ENCODE data around the gene CATSPER3. TPM values are rescaled to one million over a fixed set of nuclear protein-coding genes. Genes with fewer than 3 reads are reported as not detected.

CATSPER3 gene
- total and polyA plus RNA-seq, 2 of the 13 experiments (the other 11 are each of a cell fraction or from before 2014, with no cell fraction given), result 0.33 to 0.37 TPM

GRCh38 chr5:135034236-135034962, 66.7 kb downstream of the CATSPER3 start (continued):
- TF ChIP-seq, protein P1, sequence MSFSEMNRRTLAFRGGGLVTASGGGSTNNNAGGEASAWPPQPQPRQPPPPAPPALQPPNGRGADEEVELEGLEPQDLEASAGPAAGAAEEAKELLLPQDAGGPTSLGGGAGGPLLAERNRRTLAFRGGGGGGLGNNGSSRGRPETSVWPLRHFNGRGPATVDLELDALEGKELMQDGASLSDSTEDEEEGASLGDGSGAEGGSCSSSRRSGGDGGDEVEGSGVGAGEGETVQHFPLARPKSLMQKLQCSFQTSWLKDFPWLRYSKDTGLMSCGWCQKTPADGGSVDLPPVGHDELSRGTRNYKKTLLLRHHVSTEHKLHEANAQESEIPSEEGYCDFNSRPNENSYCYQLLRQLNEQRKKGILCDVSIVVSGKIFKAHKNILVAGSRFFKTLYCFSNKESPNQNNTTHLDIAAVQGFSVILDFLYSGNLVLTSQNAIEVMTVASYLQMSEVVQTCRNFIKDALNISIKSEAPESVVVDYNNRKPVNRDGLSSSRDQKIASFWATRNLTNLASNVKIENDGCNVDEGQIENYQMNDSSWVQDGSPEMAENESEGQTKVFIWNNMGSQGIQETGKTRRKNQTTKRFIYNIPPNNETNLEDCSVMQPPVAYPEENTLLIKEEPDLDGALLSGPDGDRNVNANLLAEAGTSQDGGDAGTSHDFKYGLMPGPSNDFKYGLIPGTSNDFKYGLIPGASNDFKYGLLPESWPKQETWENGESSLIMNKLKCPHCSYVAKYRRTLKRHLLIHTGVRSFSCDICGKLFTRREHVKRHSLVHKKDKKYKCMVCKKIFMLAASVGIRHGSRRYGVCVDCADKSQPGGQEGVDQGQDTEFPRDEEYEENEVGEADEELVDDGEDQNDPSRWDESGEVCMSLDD (CRISPR knock-in tag; IDR thresholded peaks at IDR 0.05; ENCODE audit: borderline replicate concordance), result no peak
- TF ChIP-seq, protein P2, sequence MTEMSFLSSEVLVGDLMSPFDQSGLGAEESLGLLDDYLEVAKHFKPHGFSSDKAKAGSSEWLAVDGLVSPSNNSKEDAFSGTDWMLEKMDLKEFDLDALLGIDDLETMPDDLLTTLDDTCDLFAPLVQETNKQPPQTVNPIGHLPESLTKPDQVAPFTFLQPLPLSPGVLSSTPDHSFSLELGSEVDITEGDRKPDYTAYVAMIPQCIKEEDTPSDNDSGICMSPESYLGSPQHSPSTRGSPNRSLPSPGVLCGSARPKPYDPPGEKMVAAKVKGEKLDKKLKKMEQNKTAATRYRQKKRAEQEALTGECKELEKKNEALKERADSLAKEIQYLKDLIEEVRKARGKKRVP (CRISPR knock-in tag; IDR thresholded peaks at IDR 0.05), result 0 out of 4 replicates have a peak, but pooled peaks of 1 of the 2 experiments have one; percentile 25
- TF ChIP-seq SMAD3 (CRISPR knock-in tag; IDR thresholded peaks at IDR 0.05), result no peak; the same call in 1 of the 2 replicates
- TF ChIP-seq, protein P3, sequence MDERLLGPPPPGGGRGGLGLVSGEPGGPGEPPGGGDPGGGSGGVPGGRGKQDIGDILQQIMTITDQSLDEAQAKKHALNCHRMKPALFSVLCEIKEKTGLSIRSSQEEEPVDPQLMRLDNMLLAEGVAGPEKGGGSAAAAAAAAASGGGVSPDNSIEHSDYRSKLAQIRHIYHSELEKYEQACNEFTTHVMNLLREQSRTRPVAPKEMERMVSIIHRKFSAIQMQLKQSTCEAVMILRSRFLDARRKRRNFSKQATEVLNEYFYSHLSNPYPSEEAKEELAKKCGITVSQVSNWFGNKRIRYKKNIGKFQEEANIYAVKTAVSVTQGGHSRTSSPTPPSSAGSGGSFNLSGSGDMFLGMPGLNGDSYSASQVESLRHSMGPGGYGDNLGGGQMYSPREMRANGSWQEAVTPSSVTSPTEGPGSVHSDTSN (CRISPR knock-in tag; IDR thresholded peaks at IDR 0.05), result peak; percentile 28; the same call in 1 of the 2 replicates
- TF ChIP-seq ZNF530 (CRISPR knock-in tag; IDR thresholded peaks at IDR 0.05; ENCODE audit: low read depth), result no peak
- TF ChIP-seq YEATS2 (CRISPR knock-in tag; IDR thresholded peaks at IDR 0.05; ENCODE audit: borderline replicate concordance), result no peak
- TF ChIP-seq TGIF2 (CRISPR knock-in tag; IDR thresholded peaks at IDR 0.05), result no peak
- peak; percentile 67; the same call in 1 of the 2 replicates for TF ChIP-seq KDM2A (CRISPR knock-in tag; IDR thresholded peaks at IDR 0.05; ENCODE audit: borderline replicate concordance, low read depth)
- no peak for TF ChIP-seq TCF7L2 (IDR thresholded peaks at IDR 0.05; ENCODE audit: low read depth, low read length)
- TF ChIP-seq SMC3 (IDR thresholded peaks at IDR 0.05; ENCODE audit: low read length), result no peak
- TF ChIP-seq ZNF776 (CRISPR knock-in tag; IDR thresholded peaks at IDR 0.05), result no peak
- TF ChIP-seq, protein P4, sequence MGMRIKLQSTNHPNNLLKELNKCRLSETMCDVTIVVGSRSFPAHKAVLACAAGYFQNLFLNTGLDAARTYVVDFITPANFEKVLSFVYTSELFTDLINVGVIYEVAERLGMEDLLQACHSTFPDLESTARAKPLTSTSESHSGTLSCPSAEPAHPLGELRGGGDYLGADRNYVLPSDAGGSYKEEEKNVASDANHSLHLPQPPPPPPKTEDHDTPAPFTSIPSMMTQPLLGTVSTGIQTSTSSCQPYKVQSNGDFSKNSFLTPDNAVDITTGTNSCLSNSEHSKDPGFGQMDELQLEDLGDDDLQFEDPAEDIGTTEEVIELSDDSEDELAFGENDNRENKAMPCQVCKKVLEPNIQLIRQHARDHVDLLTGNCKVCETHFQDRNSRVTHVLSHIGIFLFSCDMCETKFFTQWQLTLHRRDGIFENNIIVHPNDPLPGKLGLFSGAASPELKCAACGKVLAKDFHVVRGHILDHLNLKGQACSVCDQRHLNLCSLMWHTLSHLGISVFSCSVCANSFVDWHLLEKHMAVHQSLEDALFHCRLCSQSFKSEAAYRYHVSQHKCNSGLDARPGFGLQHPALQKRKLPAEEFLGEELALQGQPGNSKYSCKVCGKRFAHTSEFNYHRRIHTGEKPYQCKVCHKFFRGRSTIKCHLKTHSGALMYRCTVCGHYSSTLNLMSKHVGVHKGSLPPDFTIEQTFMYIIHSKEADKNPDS (CRISPR knock-in tag; IDR thresholded peaks at IDR 0.05), result no peak
- no peak for TF ChIP-seq CTCF (CRISPR knock-in tag; IDR thresholded peaks at IDR 0.05)
- no peak for TF ChIP-seq HDAC6 (IDR thresholded peaks at IDR 0.05; ENCODE audit: low read depth, low read length)
- peak; percentile 37 for TF ChIP-seq HNRNPLL (IDR thresholded peaks at IDR 0.05; ENCODE audit: low read depth, low read length, poor library complexity, severe bottlenecking)
- TF ChIP-seq, protein P5, sequence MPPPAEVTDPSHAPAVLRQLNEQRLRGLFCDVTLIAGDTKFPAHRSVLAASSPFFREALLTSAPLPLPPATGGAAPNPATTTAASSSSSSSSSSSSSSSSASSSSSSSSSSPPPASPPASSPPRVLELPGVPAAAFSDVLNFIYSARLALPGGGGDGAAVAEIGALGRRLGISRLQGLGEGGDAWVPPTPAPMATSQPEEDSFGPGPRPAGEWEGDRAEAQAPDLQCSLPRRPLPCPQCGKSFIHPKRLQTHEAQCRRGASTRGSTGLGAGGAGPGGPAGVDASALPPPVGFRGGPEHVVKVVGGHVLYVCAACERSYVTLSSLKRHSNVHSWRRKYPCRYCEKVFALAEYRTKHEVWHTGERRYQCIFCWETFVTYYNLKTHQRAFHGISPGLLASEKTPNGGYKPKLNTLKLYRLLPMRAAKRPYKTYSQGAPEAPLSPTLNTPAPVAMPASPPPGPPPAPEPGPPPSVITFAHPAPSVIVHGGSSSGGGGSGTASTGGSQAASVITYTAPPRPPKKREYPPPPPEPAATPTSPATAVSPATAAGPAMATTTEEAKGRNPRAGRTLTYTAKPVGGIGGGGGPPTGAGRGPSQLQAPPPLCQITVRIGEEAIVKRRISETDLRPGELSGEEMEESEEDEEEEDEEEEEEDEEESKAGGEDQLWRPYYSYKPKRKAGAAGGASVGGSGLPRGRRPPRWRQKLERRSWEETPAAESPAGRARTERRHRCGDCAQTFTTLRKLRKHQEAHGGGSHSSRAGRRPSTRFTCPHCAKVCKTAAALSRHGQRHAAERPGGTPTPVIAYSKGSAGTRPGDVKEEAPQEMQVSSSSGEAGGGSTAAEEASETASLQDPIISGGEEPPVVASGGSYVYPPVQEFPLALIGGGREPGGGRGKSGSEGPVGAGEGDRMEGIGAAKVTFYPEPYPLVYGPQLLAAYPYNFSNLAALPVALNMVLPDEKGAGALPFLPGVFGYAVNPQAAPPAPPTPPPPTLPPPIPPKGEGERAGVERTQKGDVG (CRISPR knock-in tag; IDR thresholded peaks at IDR 0.05; ENCODE audit: borderline replicate concordance), result no peak
